Activated CD8-positive, alpha-beta memory T cell treated with anti-CD3 and anti-CD28 coated beads for 48 hours (primary cell): Measurements from ENCODE around the gene MYO5B.

Source experiments
- DNase-seq, 3 experiments: peaks; one replicate each; pipeline ENCODE4 v3.0.0-alpha.2; 2020; ENCODE audit warnings: low read depth in 2 of 3, low spot score in 2 of 3

MYO5B gene

DNA sequence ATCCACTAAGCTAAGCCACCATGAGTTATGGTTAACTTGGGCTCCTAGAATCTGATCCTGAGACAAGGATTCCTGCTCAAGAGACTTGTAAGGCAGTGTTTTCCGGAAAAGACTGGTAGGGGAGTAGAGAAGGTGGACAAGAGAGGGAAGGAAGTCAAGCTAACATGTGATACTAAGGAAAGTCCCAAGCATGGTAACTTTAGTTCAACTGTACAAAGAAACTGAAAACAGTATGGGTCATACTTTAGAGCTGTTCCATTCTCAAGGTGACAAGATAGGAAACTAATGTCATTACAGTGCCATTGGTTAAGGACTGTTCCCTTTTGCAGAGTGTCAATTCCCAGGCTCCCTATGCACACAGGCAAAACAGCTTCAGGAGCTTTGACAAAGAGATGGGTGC lies 5.8 kb downstream of the MYO5B start:
- DNase-seq: no peak

DNA sequence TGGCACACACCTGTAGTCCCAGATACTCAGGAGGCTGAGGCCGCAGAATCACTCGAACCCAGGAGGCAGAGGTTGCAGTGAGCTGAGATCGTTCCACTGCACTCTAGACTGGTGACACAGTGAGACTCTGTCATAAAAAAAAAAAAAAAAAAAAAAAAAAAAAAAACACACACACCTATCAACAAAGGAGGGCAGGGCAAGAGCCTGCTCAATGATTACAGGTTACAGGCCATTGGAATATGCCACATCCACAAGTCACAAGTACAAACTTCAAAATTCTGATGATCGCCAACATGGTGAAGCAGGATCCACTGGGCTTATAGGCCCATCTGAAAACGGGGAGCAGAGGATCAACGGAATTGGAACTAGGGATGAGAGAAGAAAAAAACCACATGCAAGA lies 6.3 kb downstream of the MYO5B start:
- DNase-seq: no peak

DNA sequence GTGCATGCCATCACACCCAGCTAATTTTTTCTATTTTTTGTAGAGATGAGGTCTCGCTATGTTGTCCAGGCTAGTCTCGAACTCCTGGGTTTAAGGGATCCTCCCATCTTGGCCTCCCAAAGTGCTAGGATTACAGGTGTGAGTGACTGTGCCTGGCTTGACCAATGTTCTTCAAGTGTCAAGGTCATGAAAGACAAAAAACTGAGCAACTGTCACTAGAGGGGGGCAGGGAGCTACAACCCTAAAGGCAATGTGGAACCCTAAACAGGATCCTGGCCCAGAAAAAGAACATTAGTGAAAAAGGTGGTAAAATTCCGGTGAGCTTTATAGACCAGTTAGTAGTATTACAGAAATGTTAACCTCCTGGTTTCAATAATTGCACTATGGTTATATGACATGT lies 7.3 kb downstream of the MYO5B start:
- DNase-seq: no peak

DNA sequence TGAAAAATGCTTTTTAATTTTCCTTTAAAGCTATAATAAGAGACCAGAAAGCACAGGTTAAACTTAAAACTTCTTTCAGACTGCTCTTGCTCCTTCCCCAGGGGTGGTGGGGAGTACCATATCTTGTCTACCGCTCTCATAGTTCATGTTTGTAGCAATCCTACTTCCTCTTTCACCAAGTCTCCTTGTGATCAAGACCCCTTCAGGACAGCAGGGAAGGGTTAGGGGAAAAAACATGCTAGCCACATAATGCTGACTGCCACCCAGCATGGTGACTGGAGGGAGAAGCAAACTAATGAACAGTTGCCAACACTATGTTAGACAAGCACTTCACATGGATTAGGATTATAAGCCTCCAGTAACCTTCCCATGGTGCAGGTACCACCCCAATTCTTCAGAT lies 8.6 kb downstream of the MYO5B start:
- no peak for DNase-seq

DNA sequence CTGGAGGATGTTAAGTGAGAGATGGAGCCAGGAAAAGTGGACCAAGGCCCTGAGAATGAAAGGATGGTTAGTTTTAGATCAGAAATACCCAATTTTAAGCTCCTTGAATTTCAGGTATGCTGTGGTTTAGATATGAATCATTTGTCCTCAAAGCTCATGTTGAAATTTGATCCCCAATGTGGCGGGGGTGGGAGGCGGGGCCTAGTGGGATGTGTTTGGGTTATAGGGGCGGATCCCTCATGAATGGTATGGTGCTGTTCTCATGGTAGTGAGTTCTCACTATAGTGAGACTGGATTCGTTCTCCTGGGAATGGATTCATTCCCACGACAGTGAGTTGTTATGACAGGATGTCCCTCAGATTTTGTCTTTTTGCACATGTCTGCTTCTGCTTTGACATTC lies 11.4 kb downstream of the MYO5B start:
- no peak for DNase-seq

DNA sequence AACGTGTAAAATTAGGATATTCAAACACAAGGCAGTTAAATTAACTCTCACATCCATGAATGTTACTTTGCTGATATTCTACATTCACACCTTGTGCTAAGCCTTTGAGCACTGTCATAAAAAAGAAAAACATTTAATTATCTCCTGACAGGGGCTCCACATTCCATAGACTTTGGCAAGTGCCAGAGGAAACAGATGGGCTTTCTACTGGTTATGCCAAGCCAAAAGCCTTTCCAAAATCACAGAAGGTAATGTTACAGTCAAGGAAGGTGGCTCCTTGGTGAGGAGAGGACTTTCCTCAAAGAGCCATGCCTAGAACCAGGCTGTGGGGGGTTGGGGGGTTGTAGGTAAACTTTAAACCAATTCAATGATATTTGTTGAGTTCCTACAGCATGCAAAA lies 12.4 kb downstream of the MYO5B start:
- DNase-seq: no peak

DNA sequence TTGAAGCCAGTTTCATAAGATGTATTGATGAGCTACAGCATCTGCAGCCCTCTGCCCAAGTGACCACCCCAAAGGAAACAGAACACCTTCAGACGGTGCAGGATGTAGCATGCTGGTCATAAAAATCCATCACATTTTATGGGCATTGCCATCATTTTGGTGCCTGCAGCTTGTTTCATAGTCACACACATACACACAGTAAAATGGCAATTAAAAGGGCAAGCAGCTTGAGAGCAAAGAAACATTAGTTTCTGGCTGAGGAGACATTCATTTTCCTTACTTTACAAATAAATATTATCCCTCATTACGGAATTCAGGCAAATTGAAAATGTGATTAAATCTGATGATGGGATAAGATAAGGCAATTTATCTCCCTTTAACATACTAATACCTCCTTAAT lies 13.4 kb downstream of the MYO5B start:
- no peak for DNase-seq

DNA sequence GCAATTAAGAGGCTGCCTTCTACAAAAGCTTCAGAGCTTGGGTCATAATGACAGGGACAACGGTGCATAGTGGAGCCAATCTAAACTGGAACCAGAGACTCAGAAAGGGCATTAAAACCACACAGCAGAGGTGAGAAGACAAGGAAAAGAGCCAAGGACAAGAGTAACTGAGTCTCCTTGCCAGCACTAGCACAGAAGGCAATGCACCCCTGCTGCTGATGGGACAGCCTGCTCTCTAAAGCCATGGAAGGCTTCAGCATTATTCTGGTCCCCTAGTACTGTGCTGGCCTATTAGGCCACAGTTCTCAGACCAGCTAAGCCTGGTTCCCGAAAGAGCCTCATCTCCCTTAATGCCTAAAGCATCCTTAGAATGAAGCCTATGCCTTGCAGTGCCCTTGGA lies 15.5 kb downstream of the MYO5B start:
- DNase-seq: no peak

DNA sequence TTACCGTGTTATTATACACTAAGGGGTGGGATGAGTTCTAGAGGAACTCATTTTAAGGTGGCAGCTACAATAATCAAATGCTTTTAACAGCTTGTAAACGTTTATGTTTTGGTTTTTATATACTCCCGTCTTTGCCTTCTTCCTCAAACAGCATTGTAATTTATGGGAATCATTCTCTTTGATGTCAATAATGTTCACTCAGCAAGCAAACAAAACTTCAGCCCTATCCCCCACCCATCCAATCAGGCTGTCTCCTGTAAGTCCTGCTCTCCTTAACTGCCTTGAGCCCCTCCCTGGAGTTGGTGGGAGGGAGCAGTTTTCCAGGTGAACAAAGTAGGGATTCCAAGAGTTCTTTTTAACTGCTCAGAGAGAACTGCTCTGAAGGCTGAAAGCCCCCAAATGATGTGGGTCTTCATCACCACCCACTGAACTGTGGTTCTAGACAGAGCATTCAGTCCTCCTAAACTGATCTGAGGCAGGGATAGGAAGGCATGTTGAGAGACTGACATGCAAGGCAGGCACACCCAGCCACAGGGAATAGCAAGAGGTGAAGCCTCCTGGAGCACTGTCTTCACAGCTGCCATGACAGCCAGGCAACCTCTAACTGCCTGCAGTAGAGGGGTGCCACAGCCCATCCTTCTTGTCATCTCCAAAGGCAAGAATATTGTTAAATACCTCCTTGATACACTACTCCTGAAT lies 17.5 kb downstream of the MYO5B start:
- no peak for DNase-seq

DNA sequence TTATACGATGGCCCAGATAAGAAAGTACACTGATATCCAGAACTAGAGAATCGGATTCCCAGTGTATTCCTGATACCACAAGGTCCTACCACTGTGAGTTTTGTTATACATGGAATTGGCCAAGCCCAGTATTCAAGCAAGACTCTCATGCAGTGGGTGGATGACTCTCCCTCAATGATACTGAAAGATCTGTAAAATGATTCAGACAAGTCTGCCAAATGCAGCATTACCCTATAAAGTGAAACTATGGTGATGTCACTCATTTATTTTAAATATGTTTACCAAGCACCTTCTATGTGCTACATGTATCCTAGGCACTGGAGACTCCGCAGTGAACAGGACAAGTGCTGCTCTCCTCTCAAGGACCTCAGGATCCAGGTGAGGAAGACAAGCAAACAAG lies 22.6 kb downstream of the MYO5B start:
- DNase-seq: no peak

DNA sequence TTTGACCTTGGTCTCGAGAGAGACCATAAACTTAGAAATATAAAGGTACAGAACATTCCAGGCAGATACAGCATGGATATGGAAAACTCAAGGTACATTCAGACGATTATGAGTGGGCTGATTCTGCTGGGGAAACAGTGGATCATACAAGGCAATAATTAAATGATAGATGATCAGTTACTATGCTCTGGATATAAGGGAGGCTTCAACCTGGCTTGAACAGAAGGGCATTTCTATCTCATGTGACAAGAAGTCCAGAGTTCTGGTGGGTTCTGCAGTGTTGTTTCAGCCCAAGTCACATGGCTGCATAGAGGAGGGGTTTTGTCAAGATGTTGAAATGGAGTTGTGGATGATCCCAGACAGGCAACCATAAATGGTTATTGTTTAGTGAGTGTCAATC lies 23.5 kb downstream of the MYO5B start:
- DNase-seq: no peak

DNA sequence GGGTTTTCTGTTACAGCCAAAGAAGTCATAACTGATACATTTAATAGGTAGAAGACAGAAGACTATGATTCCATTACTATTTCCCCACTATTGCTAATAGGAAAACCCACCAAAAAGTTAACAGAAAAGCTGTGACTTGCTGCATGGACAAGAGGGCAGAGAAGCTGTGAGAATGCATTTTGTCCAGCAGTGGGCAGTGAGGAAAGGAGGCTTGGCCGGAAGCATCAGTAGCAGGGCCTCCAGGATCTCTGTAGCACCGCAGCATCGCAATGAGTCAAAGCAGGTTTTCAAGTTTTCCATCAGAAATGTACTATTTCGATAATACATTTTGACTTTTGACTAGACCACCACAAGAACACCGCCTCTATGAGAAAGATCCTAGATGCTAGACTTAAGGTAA lies 24.9 kb downstream of the MYO5B start:
- no peak for DNase-seq

DNA sequence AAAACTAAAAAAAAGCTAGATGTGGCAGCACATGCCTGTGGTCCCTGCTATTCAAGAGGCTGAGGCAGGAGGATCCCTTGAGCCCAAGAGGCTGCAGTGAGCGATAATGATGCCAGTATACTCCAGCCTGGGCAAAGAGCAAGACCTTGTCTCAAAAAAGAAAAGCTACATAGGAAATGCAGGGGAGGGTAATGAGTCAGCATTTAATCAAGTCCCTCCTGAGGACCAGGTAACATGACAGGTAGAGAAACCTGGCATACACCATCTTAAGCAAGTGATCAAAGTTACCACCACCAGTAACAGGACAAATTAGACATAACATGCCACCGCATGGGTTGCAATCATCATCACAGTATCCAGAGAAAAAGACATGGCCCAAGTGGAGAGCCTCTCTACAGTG lies 25.8 kb downstream of the MYO5B start:
- DNase-seq: no peak

DNA sequence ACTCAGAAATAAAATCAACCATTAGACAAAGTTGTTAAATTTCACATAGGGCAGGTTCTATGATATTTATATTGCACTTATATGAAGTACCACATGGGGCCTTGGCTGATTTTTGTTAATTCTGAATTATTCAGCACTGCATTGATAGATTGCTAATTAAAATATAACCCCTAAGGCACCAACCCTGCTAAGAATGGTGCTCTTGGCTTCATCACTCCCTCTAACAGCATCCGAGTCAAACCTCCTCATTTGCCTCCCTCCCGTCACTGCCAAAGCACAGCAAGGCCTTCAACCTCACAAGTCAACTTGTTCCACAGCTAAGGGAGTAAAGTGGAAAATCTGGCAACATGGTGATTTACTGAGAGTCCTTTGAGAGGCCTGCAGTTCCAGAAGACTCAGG lies 27.0 kb downstream of the MYO5B start:
- no peak for DNase-seq

DNA sequence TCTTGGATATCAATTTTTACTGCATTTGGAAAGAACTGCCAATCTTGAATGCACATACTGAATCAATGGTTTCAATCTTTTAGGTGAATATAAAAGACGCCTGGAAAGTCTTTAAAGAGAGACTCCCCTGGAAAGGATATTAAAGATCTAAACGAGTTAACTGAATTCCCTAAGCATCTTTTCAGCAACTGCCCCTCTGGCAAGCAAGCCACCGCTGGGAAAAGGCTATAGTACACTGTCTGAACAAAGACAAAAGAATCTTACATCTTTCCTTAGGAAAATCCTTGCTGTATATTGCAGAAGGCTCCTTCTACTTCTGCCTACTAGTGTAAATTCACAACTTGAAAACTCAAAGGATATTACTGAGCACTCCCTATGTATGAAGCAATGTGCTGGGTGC lies 28.0 kb downstream of the MYO5B start:
- DNase-seq: no peak

DNA sequence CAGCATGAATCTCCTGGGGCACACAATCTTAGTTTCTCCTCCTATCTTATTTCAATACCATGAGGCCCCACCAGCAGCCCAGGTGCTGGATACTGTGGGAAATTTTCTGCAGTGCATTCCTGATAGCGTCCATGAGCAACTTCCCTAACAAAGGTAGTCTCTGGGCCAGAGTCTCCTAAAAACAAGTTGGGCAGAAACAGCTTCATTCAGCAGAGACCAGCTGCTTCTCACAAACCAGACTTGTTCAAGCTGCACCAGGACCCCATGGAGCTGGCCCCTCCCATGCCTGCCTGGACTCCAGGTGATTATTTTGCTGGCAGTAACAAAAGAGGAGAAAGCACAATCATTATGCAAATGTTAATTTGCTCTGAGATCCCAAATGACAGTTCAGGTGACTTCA lies 31.4 kb downstream of the MYO5B start:
- no peak for DNase-seq

DNA sequence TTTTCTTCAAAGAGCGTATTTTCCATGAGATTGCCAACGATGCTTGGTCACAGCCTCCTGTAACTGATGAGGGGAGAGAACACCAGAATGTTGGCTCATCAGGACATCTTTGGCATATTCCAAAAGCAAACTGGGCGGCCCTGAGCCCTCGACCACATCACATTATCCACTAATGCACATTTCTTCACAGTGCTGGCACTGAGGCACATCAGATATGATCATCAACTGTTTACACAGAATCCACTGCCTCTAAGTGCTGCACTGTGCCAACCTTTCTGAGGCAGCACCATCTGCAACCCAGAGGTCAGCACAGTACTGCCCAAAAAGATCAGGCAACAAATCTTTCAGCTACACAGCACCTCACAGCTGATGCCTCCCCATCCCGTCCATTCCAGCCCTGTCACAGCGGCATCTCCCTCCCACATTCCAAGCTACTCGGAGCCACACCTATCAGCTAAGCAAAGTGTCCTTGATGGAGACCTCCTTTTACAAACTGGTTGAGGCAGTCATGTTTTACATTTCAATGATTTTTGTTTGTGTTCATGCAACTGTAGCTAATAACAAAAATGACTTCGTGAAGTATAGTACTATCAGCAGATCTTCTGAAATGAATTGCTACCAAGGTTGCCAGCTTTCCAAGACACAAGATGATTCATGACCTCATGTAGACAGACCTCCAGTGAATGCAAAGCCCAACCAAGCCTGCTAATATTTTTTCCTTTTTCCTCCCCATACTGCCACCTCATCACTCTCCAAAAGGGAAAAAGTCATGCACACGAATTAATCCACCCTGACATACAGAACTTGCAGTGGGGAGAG lies 32.3 kb downstream of the MYO5B start:
- DNase-seq: no peak

DNA sequence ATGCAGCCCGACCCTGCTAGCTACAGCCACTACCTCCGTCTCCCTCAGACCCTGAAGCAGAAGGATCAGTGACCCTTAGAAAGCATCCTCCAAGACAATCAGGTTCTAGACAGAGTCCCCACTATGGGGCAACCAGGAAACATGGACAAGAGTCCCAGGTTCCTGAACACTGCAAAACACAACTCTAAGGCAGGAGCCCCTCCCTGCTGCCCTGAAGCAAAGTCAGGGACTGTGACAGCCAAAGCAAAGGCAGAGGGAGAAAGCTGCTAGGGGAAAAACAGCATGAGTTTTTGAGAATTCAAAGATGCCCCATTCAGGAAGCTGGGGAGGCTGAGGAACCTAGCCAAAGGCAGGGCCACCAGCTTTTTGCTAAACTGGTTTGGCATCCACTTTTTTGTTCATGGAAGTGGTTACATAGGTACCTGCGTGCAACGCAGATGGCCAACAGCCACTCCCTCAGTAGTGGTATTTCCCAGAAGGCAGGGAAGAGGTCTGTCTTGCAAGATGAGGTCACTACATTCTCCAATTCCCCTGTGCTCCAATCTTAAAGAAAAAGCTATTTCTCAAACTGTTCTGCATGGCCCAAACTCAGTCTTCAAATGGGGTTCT lies 33.2 kb downstream of the MYO5B start:
- no peak for DNase-seq

DNA sequence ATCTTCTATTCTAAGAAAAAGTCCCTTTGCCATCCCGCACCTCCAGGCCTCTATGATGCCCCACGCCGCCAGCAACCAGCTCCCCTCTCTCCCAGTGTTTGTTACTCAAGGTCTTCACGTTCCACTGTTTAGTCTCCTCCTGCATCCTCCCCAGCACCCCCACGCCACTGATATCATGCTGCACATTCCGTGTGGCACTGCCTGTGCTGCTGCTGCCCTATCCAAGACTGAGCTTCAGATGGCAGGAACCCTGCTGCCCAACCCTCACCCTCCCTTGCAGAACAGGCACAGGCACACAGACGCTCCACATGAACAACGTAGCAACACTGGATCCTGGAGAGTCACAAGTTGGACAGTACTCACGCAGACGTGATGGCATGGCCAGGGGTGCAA lies 35.3 kb downstream of the MYO5B start:
- DNase-seq: no peak

DNA sequence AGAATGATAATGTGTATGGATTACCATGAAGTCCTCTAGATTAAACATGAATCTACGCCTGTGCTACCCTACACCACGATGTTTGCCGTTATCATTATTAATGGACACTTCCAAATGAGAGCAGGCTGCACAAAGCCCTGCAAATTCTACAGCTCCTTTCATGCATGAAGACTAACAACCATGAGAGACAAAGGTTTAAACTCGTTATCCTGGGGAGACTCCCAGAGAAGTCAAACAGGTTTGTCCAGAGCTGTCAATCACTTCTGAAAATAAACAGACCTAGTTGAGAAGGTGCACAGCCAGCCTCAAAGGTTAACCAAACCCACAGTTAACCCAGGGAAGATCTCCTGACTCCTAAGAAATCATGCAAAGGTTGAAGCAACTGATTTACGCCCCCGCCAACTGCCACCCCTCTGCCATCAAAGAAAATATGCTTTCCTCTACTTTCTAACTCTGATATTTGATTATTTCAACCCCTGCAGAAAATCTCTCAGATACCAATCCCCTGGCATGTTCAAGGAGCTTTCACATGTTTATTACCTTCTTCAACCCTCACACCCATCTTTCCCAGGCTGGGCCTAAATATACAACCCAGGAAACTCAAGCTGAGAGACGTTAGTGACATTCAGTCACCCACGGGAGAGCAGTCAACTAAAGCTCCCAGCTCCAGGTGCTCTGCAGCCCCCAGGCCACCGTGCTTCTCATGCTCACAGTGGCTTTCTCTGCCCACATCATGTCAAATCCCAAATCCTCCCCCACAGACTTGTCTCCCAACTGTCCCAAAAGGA lies 35.9 kb downstream of the MYO5B start:
- DNase-seq: no peak

DNA sequence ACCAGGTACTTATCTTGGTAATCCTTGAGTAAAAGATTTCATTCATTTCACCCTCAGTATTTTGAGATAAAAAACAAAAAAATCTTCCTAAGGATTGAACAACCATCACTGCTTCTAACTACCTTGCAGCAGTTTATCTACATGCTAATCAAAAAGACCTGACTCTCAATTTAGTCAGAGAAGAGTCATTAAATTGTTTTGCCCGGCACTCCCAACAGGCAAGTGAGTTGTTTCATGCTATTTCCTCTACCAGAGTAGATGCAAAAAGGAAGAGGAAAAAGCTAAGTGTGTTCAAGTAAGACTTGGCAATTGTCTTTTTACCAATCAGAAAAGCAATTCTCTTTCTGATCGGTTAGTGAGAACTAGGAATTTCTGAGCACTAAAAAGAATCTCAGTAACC lies 39.5 kb downstream of the MYO5B start:
- no peak for DNase-seq

DNA sequence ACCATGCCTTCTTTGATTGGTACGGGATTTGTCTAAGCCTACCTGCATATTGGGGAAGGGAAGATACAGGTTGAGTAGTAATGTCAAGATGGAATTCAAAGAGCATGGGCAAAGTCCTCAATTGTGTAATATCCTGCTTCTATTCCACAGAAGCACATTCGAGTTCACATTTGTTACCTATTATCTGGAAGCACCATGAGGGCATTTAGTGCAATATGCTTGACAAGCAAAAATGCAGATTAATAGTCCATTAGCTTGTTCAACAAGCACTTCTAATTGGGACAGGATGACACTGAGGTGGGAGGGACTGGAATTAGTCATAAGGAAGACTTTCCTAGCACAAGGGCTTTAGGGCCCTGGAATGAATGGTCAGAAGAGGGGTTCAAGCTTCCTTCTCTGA lies 40.5 kb downstream of the MYO5B start:
- no peak for DNase-seq
